ENCODE measurements around the gene RFTN1.

Gene RFTN1

DNA sequence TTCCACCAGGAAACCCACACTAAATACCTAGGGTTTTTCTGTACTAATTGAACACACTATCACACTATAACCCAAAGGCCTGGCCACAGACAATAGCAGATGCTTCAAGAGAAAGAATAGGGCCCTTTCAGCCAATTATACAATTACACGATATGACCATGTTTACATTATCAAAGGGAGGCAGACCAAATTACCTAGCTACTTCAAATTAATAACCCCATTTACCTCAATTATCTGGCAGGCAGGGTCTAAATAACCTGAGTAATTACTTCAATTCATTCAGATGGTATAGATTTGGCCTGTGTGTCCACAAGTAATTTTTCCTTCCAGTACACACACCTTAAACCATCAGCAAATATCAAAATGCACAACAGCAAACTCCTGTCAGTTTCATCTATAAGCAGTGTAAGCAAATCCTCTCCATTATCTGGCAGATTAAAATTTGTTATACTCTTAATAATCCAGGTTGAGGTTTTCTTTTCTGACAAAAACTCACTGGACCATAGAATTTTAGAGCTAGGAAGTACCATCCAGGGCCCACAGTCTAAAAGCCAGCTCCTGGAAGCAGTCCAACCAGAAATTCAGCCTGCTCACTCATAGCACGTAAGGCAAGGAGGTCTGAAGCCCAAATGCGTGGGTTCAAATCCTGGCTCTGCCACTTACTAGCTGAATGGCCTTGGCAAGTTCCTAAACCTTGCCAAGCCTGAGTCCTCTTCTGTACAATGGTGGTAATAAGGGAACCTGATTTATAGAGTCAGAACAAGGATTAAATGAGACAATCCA, 51.8 kb downstream of the RFTN1 start:
- no peak for DNase-seq

- no peak for DNase-seq
These were observed 52.6 kb downstream of the RFTN1 start for GRCh38 chr3:16460886-16461285.

DNA sequence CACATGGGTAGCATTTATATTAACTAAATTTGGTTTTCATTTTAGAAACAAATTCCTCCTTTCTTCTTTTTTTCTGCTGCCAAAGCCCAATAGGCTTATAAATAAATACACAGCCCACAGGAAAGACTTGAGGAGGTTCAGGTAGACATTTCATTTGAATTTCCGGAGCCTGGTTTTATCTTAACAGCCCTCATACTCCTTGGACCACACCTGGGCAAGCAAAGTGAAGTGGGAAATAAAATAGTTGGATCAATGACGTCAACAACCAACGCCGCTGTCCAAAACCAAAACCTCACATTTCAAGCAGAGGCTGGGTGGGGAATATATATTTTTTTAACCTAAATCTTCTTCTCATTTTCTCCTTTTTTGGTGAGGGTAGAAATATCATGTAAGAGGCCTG, 53.2 kb downstream of the RFTN1 start:
- no peak for DNase-seq

DNA sequence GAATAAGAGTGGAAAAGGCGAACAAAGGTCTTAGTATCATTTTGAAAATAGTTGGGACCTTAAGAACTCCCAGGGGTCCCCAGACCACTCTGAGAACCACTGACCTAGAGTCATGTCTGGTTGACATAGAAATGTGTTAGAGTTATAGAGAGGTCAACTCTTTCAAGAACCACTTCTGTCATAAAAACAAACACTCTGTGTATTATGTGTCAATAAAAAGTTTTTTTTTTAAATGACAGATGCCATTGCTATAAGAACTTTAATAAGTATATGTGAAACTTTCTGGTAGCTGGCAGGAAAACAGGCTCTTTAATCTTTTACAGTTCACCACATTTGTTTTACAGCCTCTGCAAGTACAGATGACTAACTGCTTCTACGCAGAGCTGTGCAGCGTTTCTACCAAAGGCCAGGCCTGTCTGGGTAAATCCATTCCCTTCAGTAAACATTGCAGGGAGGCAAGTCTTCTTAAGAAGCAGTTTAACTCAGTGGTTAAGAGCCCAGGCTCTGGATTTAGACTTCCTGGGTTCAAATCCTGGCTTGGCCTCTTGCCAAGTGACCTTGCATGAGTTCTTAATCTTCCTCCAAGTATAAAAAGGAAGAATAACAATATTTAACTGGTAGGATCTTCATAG, 56.6 kb downstream of the RFTN1 start:
- no peak for DNase-seq

DNA sequence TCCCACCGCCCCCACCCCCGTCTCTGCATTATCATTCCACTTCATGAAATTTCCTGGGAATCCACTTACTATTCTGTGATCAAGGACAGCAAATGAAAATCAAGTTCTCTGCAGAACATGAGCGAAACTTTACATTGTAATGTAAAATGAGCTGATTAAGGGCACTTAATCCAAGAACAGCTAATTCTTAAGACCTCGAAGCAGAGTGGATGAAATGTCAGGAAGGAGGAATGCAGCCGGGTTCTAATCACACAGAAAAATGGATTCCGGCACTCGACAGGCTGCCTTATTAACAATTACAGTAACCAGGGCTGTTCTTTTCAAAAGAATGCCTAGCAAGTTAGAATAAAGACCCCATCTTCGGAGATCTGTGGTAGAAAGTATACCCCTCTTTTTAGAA, 57.5 kb downstream of the RFTN1 start:
- no peak for DNase-seq

DNA sequence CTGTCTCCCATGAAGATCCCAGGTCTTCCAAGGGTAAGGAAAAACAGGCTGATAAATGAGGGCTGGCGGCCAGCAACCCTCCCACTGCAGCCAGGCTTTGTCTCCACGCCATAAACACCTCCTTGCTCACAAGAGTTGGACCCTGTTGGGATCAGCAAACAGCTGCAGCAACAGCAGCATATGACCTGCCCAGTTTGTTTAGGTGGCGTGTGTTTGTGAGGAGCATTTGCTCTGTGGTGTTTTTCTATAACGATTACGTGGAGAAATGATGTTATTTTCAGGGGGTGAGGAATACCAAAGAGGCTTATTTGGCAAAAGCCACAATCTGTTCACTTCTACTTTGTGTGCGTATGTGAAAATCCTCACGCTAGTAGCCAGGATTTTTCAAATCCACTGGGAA, 58.5 kb downstream of the RFTN1 start:
- no peak for DNase-seq

- no peak for DNase-seq
These were observed 61.2 kb downstream of the RFTN1 start for GRCh38 chr3:16452261-16452660.

- DNase-seq, result no peak
These were observed 64.1 kb downstream of the RFTN1 start for GRCh38 chr3:16449369-16449768.

DNA sequence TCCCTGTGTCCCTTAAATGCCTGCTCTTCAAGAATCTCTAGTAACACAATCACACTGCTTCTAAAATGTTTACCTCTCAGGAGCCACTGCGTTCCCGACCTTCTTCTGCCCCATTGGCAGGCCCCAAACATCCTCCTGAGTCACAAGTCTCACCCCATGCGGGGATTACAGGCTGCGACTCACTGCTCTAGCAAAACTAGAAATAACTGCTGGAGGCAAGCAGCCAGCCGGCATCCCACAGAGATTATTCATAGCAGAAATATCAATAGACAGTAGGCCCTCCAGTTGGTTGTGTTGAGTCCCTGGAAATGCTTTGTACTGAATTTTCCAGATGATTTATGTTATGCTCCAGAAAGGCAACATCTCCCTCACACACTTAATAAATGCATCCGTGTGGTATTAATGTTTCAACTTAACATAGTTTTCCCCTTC, 64.8 kb downstream of the RFTN1 start:
- no peak for DNase-seq

DNA sequence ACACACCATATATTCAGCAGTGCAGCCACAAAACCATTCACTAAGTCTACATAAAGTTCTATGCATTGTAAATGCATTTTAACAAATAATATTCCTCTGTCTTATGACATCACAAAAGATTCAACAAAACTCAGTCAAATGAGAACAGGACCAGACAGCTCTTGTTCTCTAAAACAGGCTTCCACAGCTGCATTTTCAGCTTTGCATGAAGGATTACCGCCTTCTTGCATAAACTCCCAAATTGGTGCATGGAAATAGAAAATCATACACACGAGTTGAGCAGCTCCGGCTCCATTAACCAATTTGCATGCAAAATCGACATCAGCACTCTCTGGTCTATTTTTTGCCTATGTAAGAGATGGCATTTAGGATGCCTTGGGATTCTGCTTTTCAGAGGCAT, 66.4 kb downstream of the RFTN1 start:
- DNase-seq, result no peak

DNA sequence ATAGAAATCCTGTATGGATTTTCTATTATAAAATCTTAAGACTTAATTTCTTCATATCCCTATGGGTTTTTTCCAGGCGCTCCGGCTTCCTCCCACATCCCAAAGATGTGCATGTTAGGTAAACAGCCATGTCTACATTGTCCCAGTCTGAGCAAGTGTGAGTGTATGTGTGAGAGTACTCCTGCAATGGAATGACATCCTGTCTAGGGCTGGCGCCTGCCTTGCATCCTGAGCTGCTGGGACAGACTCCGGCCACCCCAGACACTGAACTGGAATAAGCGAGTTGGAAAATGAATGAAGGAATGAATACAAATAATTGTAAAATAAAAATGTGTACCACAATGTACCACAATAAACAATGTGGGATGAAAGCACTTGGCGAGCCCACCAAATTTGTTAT, 69.2 kb downstream of the RFTN1 start:
- DNase-seq, result no peak

GRCh38 chr3:16442730-16443129, 70.8 kb downstream of the RFTN1 start:
- no peak for DNase-seq

GRCh38 chr3:16441371-16441875, 72.1 kb downstream of the RFTN1 start:
- peak; percentile 2 for DNase-seq

GRCh38 chr3:16439848-16440708, 73.4 kb downstream of the RFTN1 start:
- DNase-seq, result no peak

DNA sequence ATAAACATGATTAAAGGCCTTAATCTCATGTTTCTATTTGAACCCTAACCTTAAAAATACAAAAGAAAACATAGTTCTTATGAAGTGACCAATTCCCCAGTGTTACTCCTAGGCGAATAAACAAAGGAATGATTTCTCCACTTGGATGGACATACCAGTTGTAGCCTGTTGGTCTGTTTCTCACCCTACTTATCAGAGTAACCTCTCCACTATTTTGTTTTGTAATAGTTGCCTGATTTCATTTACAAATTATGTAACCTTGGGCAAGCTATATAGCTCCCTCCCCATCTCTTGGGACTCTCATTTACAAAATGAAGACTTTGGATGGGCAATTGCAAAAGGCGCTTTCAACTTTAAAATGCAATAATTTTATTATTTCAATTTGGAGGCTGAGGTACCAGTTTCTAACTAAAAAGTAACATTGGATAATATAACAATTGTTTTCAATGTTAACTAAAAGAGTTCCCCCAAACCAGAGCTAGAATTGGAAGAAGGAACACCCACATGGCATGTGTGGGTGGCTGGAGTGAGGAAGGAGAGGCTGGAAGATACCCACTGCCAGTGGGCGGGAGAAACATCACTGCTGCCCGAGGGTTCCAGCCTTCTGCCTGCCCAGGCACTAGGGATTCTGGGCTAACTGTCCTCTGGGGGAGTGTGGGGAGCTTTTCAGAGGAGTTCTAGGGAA, 74.2 kb downstream of the RFTN1 start:
- DNase-seq, result no peak

- DNase-seq, result no peak
These were observed 75.9 kb downstream of the RFTN1 start for GRCh38 chr3:16437640-16438039.

- no peak for DNase-seq
These were observed 79.8 kb downstream of the RFTN1 start for GRCh38 chr3:16433701-16434151.

GRCh38 chr3:16432714-16433113, 80.8 kb downstream of the RFTN1 start:
- DNase-seq, result no peak

DNA sequence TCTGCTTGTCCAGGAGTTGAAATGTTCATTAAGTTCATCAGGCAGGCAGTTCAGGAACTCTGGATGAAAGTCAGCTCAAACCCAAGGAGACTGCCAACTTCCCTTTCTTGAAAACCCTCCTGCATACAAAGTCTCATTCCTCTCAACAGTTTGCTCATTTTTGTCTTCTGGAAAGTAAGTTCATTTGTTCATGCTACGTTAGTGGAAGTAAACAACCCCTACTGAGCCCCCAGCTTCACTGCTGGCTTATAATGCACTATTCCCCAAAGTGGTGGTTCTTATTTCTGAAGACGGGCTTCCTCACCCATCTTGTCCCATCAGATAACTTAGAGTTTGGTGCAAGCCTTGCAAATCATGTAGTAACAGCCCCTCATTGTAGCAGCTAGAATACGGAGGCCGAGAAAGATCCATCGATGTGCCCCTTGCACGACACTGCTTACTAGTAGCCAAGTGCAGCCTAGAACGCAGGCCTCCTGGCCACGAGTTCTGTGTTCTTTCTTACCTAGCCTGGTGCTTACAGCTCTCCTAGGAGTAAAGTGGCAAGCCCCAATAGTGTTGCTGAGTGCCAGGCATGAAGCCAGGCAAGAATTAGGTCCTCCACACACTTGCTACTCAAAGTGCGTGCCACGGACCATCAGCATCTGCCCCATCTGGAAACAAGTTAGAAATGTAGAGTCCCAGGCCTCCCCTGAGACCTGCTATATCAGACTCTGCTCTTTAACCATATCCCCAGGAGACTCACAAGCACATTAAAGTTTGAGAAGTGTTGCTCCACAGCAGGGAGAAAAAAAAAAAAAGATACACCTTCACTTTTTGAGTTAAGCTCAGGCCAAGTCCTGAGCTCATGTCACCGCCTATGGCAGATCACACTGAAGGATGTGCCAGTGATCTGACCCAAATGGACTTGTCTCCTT, 82.5 kb downstream of the RFTN1 start:
- DNase-seq, result no peak

- DNase-seq, result no peak
These were observed 84.4 kb downstream of the RFTN1 start for GRCh38 chr3:16429086-16429485.

DNA sequence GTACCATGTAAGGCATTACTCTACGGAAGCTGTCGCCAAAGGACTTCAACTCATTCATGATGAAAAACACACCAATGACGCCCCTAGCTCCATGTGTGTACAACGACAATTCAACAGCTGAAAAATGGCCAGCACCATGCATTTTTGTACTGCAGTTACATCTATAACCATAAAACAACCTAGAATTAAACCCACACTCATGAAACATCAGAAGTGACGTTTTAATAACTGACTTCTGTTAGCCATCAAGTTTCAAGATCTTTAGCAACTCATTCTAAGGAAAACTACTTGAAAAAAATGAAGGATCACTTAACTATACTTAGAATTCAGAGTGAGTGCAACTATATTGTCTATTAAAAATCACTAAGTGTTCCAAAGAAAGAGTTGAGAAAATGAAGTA, 84.9 kb downstream of the RFTN1 start:
- no peak for DNase-seq

Data from NCI-H187 treated with DMSO at 0.1 percent for 48 hours (cell line).